GM23338 (cell line): ENCODE measurements around the gene PRDM7. TPM values are rescaled to one million over a fixed set of nuclear protein-coding genes. Genes with fewer than 3 reads are reported as not detected.

Experiments used
- ATAC-seq: fragments of 200-7000 bp; cut with Tn5 transposase; 3 replicates; pipeline ENCODE4 v1.9.1; 2020
- DNase-seq: peaks from one replicate; pipeline ENCODE4 v3.0.0-alpha.2; 2015; ENCODE audit warnings: low spot score
- H2AFZ ChIP-seq: fragments of 200-600 bp; sonication (generic); 2 replicates; pipeline ENCODE4 v1.8.0; 2016; ENCODE audit warnings: antibody characterized with exemption, mild to moderate bottlenecking, moderate library complexity
- H3F3A ChIP-seq: fragments of 200-600 bp; sonication (generic); replicated peaks from 2 replicates; pipeline ENCODE4 v1.8.0; 2017; ENCODE audit warnings: antibody characterized with exemption, mixed run types, low read depth
- H3K27ac ChIP-seq: fragments of 200-600 bp; sonication (generic); 2 replicates; pipeline ENCODE4 v1.6.1; 2016; ENCODE audit warnings: low read depth
- H3K27me3 ChIP-seq: fragments of 200-600 bp; sonication (generic); 2 replicates; pipeline ENCODE4 v1.8.0; 2016; ENCODE audit warnings: mild to moderate bottlenecking, mixed run types, moderate library complexity; ENCODE audit not compliant: insufficient read depth
- H3K36me3 ChIP-seq: fragments of 200-600 bp; sonication (generic); 2 replicates; pipeline ENCODE4 v1.8.0; 2016; ENCODE audit warnings: mild to moderate bottlenecking; ENCODE audit not compliant: insufficient read depth
- H3K4me1 ChIP-seq: fragments of 200-600 bp; sonication (generic); 2 replicates; pipeline ENCODE4 v1.8.0; 2016; ENCODE audit warnings: mild to moderate bottlenecking, moderate library complexity; ENCODE audit not compliant: insufficient read depth
- H3K4me2 ChIP-seq: fragments of 200-600 bp; sonication (generic); 2 replicates; pipeline ENCODE4 v1.7.1; 2017; ENCODE audit warnings: mixed run types
- H3K4me3 ChIP-seq: fragments of 200-600 bp; sonication (generic); 2 replicates; pipeline ENCODE4 v1.6.1; 2016; ENCODE audit warnings: mixed run types
- H3K79me2 ChIP-seq: fragments of 200-600 bp; sonication (generic); replicated peaks from 2 replicates; pipeline ENCODE4 v1.8.0; 2017; ENCODE audit warnings: mild to moderate bottlenecking; ENCODE audit not compliant: insufficient read depth
- H3K9me2 ChIP-seq: fragments of 200-600 bp; sonication (generic); 2 replicates; pipeline ENCODE4 v1.8.0; 2017; ENCODE audit not compliant: insufficient read depth
- H4K20me1 ChIP-seq: fragments of 200-600 bp; sonication (generic); replicated peaks from 2 replicates; pipeline ENCODE4 v1.8.0; 2017; ENCODE audit warnings: mild to moderate bottlenecking; ENCODE audit not compliant: insufficient read depth
- H3K27ac Mint-ChIP-seq: 2 replicates; pipeline ENCODE4 v1.8.0; 2020; ENCODE audit warnings: inconsistent platforms, mild to moderate bottlenecking, moderate library complexity, mixed read lengths
- H3K27me3 Mint-ChIP-seq: 3 replicates; pipeline ENCODE4 v1.8.0; 2022; ENCODE audit warnings: low read depth, mild to moderate bottlenecking, moderate library complexity, mixed read lengths, inconsistent platforms; ENCODE audit not compliant: insufficient read depth, poor library complexity
- H3K36me3 Mint-ChIP-seq: 3 replicates; pipeline ENCODE4 v1.8.0; 2021; ENCODE audit warnings: low read depth, mild to moderate bottlenecking, inconsistent platforms, moderate library complexity, mixed read lengths
- H3K4me1 Mint-ChIP-seq: 3 replicates; pipeline ENCODE4 v1.8.0; 2020; ENCODE audit warnings: mild to moderate bottlenecking, inconsistent platforms, mixed read lengths
- H3K4me3 Mint-ChIP-seq: 3 replicates; pipeline ENCODE4 v1.8.0; 2021; ENCODE audit warnings: moderate library complexity, mild to moderate bottlenecking, inconsistent platforms, mixed read lengths
- H3K9me3 Mint-ChIP-seq: 3 replicates; pipeline ENCODE4 v1.8.0; 2020; ENCODE audit warnings: moderate library complexity, mild to moderate bottlenecking, inconsistent platforms, mixed read lengths
- CREB1 ChIP-seq: fragments of 250-450 bp; sonication (Bioruptor Pico); IDR thresholded peaks from 2 replicates; pipeline ENCODE4 v1.5.0; 2020; ENCODE audit warnings: low read depth, mild to moderate bottlenecking, moderate library complexity
- EZH2 ChIP-seq: fragments of 200-600 bp; sonication (generic); IDR thresholded peaks from one replicate; pipeline ENCODE4 v1.8.0; 2017; ENCODE audit warnings: antibody characterized with exemption, mild to moderate bottlenecking, low read depth; ENCODE audit not compliant: unreplicated experiment
- EZH2phosphoT487 ChIP-seq: fragments of 200-600 bp; sonication (generic); IDR thresholded peaks from one replicate; pipeline ENCODE4 v1.8.1; 2018; ENCODE audit warnings: antibody characterized with exemption; ENCODE audit not compliant: unreplicated experiment
- JUNB ChIP-seq: IDR thresholded peaks from one replicate; pipeline ENCODE4 v1.6.1; 2016; ENCODE audit warnings: antibody characterized with exemption; ENCODE audit not compliant: unreplicated experiment
- NANOG ChIP-seq: IDR thresholded peaks from 2 replicates; pipeline ENCODE4 v1.6.1; 2016; ENCODE audit warnings: antibody characterized with exemption, borderline replicate concordance
- POLR2AphosphoS5 ChIP-seq: IDR thresholded peaks from 2 replicates; pipeline ENCODE4 v1.6.1; 2016; ENCODE audit warnings: antibody characterized with exemption, low read depth
- STAT1 ChIP-seq: IDR thresholded peaks from one replicate; pipeline ENCODE4 v1.6.1; 2016; ENCODE audit warnings: antibody characterized with exemption; ENCODE audit not compliant: unreplicated experiment
- ZNF114 ChIP-seq: fragments of 250-450 bp; sonication (Bioruptor Pico); IDR thresholded peaks from 2 replicates; pipeline ENCODE4 v1.5.0; 2020; ENCODE audit warnings: mild to moderate bottlenecking, moderate library complexity
- ZNF331 ChIP-seq: fragments of 250-450 bp; sonication (Bioruptor Pico); IDR thresholded peaks from 2 replicates; pipeline ENCODE4 v1.5.0; 2020; ENCODE audit warnings: low read depth, mild to moderate bottlenecking, moderate library complexity
- polyA plus RNA-seq: library from polyadenylated mRNA; unstranded; fragments of >200 nt; fragmentation: Nextera tagmentation; extraction: Ambion mirVana; gene quantifications from 2 replicates; pipeline ENCODE4 v1.2.1, GENCODE V29; 2016
- total RNA-seq: library from RNA; depleted of rRNA; stranded (reverse); fragments of >200 nt; shearing (Covaris generic); gene quantifications from 2 replicates; pipeline ENCODE4 v1.2.3, GENCODE V29; 2014
- TF ChIP-seq, protein P1 (sequence below), 2 experiments: fragments of 200-600 bp in 1 of 2; sonication (generic) in 1 of 2; conservative IDR thresholded peaks; 2 replicates each; pipeline versions ENCODE4 v1.5.1 to v1.6.1; 2016 to 2017; ENCODE audit warnings: antibody characterized with exemption in 2 of 2, low read depth in 2 of 2, mild to moderate bottlenecking in 2 of 2, moderate library complexity in 1 of 2
- TF ChIP-seq, protein P2 (sequence below): fragments of 250-450 bp; sonication (Bioruptor Pico); IDR thresholded peaks from 2 replicates; pipeline ENCODE4 v1.5.0; 2020; ENCODE audit warnings: mild to moderate bottlenecking, moderate library complexity
- TF ChIP-seq, protein P3 (sequence below): IDR thresholded peaks from one replicate; pipeline ENCODE4 v1.6.1; 2018; ENCODE audit warnings: antibody characterized with exemption; ENCODE audit not compliant: unreplicated experiment
- TF ChIP-seq, protein P4 (sequence below): IDR thresholded peaks from 2 replicates; pipeline ENCODE4 v1.6.1; 2016; ENCODE audit warnings: antibody characterized with exemption

The PRDM7 gene
- total and polyA plus RNA-seq, 2 experiments from 2014 or later = 0.08 TPM; not detected in 1

DNA sequence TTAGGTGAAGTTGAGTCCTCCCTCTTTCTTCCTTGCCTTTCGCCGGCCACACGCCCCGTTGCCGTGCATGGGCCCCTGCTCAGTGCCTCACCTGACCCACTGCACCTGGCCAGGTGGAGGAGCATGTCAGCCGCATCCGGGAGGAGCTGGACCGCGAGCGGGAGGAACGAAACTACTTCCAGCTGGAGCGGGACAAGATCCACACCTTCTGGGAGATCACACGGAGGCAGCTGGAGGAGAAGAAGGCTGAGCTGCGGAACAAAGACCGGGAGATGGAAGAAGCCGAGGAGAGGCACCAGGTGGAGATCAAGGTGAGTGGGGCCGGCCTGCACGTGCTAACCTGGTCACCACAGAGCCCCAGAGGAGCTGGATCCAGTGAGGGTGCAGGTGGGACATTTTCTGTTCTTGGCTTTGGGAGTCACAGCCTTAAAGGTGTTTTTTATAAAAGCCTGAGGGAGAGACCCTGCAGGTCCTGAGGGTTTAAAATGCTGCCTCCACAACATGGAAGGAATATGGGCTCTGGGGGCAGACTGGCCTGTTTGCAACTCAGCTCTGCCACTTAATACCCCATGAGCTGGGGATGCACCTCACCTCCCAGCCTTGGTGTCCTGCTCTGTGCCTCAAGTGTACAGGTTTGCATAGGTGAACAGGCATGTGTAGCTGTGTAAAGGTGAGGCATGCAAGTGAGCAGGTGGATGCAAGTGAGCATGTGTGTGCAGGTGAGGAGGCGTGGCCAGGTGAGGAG, 45.8 kb downstream of the PRDM7 start:
- Histone ChIP-seq H2AFZ (no peak overlapping the region), H3F3A (0 out of 2 replicates have a peak, but pooled peaks cover 2% of the 10 kb centered on the region), H3K27ac (no peak overlapping the region), H3K4me3 (no peak overlapping the region), H3K4me1 (no peaks in the 10 kb centered on the region), H3K36me3 (no peaks in the 10 kb centered on the region; the same call in 1 of the 2 replicates), H3K27me3 (no peaks in the 10 kb centered on the region), H3K79me2 (no peaks in the 10 kb centered on the region), H4K20me1 (no peaks in the 10 kb centered on the region), H3K4me2 (no peak overlapping the region), H3K9me2 (no peaks in the 10 kb centered on the region)
- ATAC-seq = no peak
- peaks cover 7% of the 10 kb centered on the region for H3K4me1 Mint-ChIP-seq
- no peaks in the 10 kb centered on the region; the same call in 2 of the 3 replicates for H3K9me3 Mint-ChIP-seq
- no peak overlapping the region for H3K4me3 Mint-ChIP-seq
- peaks cover 50% of the 10 kb centered on the region for H3K36me3 Mint-ChIP-seq
- no peak overlapping the region for H3K27ac Mint-ChIP-seq
- TF ChIP-seq, protein P1, sequence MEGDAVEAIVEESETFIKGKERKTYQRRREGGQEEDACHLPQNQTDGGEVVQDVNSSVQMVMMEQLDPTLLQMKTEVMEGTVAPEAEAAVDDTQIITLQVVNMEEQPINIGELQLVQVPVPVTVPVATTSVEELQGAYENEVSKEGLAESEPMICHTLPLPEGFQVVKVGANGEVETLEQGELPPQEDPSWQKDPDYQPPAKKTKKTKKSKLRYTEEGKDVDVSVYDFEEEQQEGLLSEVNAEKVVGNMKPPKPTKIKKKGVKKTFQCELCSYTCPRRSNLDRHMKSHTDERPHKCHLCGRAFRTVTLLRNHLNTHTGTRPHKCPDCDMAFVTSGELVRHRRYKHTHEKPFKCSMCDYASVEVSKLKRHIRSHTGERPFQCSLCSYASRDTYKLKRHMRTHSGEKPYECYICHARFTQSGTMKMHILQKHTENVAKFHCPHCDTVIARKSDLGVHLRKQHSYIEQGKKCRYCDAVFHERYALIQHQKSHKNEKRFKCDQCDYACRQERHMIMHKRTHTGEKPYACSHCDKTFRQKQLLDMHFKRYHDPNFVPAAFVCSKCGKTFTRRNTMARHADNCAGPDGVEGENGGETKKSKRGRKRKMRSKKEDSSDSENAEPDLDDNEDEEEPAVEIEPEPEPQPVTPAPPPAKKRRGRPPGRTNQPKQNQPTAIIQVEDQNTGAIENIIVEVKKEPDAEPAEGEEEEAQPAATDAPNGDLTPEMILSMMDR (conservative IDR thresholded peaks at IDR 0.05; ENCODE audit: low read depth in 2 of 2) = no peak
- TF ChIP-seq, protein P2, sequence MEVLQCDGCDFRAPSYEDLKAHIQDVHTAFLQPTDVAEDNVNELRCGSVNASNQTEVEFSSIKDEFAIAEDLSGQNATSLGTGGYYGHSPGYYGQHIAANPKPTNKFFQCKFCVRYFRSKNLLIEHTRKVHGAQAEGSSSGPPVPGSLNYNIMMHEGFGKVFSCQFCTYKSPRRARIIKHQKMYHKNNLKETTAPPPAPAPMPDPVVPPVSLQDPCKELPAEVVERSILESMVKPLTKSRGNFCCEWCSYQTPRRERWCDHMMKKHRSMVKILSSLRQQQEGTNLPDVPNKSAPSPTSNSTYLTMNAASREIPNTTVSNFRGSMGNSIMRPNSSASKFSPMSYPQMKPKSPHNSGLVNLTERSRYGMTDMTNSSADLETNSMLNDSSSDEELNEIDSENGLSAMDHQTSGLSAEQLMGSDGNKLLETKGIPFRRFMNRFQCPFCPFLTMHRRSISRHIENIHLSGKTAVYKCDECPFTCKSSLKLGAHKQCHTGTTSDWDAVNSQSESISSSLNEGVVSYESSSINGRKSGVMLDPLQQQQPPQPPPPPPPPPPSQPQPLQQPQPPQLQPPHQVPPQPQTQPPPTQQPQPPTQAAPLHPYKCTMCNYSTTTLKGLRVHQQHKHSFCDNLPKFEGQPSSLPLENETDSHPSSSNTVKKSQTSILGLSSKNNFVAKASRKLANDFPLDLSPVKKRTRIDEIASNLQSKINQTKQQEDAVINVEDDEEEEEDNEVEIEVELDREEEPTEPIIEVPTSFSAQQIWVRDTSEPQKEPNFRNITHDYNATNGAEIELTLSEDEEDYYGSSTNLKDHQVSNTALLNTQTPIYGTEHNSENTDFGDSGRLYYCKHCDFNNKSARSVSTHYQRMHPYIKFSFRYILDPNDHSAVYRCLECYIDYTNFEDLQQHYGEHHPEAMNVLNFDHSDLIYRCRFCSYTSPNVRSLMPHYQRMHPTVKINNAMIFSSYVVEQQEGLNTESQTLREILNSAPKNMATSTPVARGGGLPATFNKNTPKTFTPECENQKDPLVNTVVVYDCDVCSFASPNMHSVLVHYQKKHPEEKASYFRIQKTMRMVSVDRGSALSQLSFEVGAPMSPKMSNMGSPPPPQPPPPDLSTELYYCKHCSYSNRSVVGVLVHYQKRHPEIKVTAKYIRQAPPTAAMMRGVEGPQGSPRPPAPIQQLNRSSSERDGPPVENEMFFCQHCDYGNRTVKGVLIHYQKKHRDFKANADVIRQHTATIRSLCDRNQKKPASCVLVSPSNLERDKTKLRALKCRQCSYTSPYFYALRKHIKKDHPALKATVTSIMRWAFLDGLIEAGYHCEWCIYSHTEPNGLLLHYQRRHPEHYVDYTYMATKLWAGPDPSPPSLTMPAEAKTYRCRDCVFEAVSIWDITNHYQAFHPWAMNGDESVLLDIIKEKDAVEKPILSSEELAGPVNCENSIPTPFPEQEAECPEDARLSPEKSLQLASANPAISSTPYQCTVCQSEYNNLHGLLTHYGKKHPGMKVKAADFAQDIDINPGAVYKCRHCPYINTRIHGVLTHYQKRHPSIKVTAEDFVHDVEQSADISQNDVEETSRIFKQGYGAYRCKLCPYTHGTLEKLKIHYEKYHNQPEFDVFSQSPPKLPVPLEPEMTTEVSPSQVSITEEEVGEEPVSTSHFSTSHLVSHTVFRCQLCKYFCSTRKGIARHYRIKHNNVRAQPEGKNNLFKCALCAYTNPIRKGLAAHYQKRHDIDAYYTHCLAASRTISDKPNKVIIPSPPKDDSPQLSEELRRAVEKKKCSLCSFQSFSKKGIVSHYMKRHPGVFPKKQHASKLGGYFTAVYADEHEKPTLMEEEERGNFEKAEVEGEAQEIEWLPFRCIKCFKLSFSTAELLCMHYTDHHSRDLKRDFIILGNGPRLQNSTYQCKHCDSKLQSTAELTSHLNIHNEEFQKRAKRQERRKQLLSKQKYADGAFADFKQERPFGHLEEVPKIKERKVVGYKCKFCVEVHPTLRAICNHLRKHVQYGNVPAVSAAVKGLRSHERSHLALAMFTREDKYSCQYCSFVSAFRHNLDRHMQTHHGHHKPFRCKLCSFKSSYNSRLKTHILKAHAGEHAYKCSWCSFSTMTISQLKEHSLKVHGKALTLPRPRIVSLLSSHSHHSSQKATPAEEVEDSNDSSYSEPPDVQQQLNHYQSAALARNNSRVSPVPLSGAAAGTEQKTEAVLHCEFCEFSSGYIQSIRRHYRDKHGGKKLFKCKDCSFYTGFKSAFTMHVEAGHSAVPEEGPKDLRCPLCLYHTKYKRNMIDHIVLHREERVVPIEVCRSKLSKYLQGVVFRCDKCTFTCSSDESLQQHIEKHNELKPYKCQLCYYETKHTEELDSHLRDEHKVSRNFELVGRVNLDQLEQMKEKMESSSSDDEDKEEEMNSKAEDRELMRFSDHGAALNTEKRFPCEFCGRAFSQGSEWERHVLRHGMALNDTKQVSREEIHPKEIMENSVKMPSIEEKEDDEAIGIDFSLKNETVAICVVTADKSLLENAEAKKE = no peak
- TF ChIP-seq ZNF331 (CRISPR knock-in tag) (no peak), ZNF114 (no peak), POLR2AphosphoS5 (no peak), EZH2 (no peak), CREB1 (CRISPR knock-in tag) (no peak), STAT1 (no peak), JUNB (no peak), EZH2phosphoT487 (no peak), NANOG (no peak)
- TF ChIP-seq, protein P3, sequence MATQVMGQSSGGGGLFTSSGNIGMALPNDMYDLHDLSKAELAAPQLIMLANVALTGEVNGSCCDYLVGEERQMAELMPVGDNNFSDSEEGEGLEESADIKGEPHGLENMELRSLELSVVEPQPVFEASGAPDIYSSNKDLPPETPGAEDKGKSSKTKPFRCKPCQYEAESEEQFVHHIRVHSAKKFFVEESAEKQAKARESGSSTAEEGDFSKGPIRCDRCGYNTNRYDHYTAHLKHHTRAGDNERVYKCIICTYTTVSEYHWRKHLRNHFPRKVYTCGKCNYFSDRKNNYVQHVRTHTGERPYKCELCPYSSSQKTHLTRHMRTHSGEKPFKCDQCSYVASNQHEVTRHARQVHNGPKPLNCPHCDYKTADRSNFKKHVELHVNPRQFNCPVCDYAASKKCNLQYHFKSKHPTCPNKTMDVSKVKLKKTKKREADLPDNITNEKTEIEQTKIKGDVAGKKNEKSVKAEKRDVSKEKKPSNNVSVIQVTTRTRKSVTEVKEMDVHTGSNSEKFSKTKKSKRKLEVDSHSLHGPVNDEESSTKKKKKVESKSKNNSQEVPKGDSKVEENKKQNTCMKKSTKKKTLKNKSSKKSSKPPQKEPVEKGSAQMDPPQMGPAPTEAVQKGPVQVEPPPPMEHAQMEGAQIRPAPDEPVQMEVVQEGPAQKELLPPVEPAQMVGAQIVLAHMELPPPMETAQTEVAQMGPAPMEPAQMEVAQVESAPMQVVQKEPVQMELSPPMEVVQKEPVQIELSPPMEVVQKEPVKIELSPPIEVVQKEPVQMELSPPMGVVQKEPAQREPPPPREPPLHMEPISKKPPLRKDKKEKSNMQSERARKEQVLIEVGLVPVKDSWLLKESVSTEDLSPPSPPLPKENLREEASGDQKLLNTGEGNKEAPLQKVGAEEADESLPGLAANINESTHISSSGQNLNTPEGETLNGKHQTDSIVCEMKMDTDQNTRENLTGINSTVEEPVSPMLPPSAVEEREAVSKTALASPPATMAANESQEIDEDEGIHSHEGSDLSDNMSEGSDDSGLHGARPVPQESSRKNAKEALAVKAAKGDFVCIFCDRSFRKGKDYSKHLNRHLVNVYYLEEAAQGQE = no peak
- TF ChIP-seq, protein P4, sequence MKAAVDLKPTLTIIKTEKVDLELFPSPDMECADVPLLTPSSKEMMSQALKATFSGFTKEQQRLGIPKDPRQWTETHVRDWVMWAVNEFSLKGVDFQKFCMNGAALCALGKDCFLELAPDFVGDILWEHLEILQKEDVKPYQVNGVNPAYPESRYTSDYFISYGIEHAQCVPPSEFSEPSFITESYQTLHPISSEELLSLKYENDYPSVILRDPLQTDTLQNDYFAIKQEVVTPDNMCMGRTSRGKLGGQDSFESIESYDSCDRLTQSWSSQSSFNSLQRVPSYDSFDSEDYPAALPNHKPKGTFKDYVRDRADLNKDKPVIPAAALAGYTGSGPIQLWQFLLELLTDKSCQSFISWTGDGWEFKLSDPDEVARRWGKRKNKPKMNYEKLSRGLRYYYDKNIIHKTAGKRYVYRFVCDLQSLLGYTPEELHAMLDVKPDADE = no peak
- H3K27me3 Mint-ChIP-seq = peaks cover 10% of the 10 kb centered on the region
- DNase-seq = no peak
